Prostate gland (tissue), 2 donors: Measurements from ENCODE around the gene OR2H2.

ENCODE experiments used
- POLR2A ChIP-seq: fragments of 450-650 bp; IDR thresholded peaks from one replicate; pipeline ENCODE4 v1.6.1; 2016; ENCODE audit warnings: antibody characterized with exemption, mild to moderate bottlenecking
- TF ChIP-seq, protein P1 (sequence below), 4 experiments: fragments of 200-600 bp in 2 of 4; fragments of 450-650 bp in 2 of 4; sonication (generic) in 2 of 4; IDR thresholded peaks; 1 replicate in 3 of 4; 2 replicates in 1 of 4; pipeline ENCODE4 v1.5.1; 2016 to 2019; ENCODE audit warnings: antibody characterized with exemption in 4 of 4, mild to moderate bottlenecking in 2 of 4, moderate library complexity in 2 of 4

DNA sequence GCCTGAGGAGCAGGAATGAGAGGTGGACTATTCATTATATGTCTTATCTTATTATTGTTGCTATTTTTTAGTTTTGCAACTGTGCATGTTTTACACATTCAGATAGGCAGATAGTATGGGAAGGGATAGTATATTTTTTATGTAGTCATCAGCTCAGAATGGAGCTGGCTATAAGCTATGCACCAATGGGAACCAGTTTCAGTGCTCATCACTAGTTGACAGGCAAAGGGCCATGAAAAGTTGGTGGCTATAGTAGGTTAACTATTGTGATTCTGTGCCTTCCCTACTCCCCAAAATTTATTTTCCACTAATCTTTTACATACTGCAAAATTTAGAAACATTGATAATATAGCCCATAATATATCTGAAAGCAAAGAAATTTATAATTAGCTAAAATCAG lies 20.0 kb upstream of the OR2H2 start:
- TF ChIP-seq, protein P1, sequence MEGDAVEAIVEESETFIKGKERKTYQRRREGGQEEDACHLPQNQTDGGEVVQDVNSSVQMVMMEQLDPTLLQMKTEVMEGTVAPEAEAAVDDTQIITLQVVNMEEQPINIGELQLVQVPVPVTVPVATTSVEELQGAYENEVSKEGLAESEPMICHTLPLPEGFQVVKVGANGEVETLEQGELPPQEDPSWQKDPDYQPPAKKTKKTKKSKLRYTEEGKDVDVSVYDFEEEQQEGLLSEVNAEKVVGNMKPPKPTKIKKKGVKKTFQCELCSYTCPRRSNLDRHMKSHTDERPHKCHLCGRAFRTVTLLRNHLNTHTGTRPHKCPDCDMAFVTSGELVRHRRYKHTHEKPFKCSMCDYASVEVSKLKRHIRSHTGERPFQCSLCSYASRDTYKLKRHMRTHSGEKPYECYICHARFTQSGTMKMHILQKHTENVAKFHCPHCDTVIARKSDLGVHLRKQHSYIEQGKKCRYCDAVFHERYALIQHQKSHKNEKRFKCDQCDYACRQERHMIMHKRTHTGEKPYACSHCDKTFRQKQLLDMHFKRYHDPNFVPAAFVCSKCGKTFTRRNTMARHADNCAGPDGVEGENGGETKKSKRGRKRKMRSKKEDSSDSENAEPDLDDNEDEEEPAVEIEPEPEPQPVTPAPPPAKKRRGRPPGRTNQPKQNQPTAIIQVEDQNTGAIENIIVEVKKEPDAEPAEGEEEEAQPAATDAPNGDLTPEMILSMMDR (IDR thresholded peaks at IDR 0.05) = no peak
- no peak for TF ChIP-seq POLR2A
